ENCODE measurements around the gene CCDC92.

DNA sequence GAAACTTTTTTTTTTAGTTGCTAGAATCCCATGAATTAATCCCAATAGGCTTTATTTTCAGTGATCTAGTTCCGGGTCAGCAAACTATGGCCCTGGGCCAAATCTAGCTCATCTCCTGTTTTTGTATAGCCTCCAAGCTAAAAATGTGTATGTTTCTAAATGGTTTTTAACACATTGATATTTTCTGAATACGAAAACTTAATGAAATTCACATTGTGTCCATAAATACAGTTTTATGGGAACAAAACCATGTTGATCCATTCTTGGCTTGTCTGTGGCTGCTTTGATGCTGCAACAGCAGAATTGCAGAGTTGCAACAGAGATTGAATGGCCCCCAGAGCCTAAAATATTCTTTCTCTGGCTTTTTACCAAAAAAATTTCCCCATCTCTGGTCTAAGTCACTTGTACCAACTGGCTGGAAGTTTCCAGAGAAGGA lies 47.9 kb upstream of the CCDC92 start:
- TF ChIP-seq CTCF (IDR thresholded peaks at IDR 0.05; ENCODE audit: poor library complexity) (no peak), EZH2 (IDR thresholded peaks at IDR 0.05; ENCODE audit: borderline replicate concordance) (no peak), EZH2phosphoT487 (IDR thresholded peaks at IDR 0.05; ENCODE audit: low read depth, severe bottlenecking, unreplicated experiment) (no peak)

All from hepatocyte (in vitro differentiated cells).